Measurements from ENCODE around the gene CDH4. TPM values are rescaled to one million over a fixed set of nuclear protein-coding genes. Genes with fewer than 3 reads are reported as not detected.

CDH4 gene
- total and polyA plus RNA-seq, 2 of the 8 experiments (the other 6 are each of a cell fraction or from before 2014, with no cell fraction given), result 4.3 to 7.9 TPM

DNA sequence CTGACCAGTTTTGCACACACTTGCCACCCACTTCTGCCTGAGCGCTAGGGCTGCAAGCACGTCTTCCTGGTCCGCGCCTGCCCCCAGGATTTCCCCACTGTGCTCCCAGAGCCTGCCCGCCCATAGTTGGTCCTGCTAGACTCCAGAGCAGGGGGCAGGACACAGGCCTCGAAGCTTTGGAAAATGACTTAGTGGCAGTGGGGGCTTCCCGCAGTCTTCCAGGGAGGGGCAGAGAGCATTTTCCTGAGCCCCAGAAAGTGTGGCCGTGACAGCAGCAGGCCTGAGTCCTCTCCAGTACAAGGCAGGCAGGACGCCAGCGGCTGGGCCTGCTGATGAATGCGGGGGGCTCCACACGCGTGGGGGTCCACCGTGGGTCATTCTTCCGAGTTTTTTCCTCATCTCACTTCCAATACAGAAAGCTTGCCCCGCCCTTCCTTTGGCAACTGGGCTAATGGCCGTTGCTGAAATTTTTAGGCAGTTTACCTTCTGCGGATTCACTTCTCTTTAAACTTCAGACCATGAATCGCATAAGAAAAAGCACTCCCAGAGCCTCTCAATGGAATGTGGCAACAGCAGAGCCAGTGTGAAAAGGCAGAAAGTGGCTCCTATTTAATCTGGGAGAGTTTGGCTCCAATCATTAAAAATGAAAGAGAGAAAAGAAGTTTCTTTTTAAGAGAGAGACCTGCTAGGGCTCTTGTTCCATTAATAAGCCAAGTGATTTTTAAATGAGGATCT, 383.8 kb downstream of the CDH4 start:
- H3K79me2 ChIP-seq (ENCODE audit: control insufficient read depth in 1 of 2, insufficient read depth in 2 of 2, low read length in 2 of 2), result no peaks in the 10 kb centered on the region
- no peak overlapping the region for H3K18ac ChIP-seq (ENCODE audit: extremely low read depth, low read length)
- no peak overlapping the region for H2AFZ ChIP-seq (ENCODE audit: low read length)
- no peak overlapping the region for H4K91ac ChIP-seq (replicated peaks; ENCODE audit: insufficient read length, low read length)
- H3K23ac ChIP-seq (ENCODE audit: insufficient read length), result no peak overlapping the region
- DNase-seq (ENCODE audit: low read depth in 1 of 2, low spot score in 2 of 2), result no peak
- H2BK5ac ChIP-seq (ENCODE audit: low read depth, low read length), result no peak overlapping the region
- ChIA-PET POLR2A (ENCODE audit: partially characterized antibody) (no interaction called here), CTCF (ENCODE audit: partially characterized antibody) (interaction anchor here (1.4 to 1.5 kb wide), 2 partner anchors 19 to 27 kb away, joined by 3 read pairs; no protein-coding TSS in a partner anchor)
- H3K23me2 ChIP-seq (ENCODE audit: low read depth, low read length), result peaks cover 10% of the 10 kb centered on the region; the same call in 1 of the 2 replicates
- 75% methylated on average over 19 of the region's 19 CpGs; no CpG with 5 or more reads in 1 of the 2 experiments for WGBS, 2 experiments (ENCODE audit: extremely low coverage in 1 of 2, insufficient coverage in 1 of 2, insufficient read length in 1 of 2, insufficient replicate concordance in 2 of 2, low coverage in 1 of 2, low lambda C conversion rate in 2 of 2, missing lambda C conversion rate in 1 of 2)
- no peak overlapping the region for H2BK20ac ChIP-seq (ENCODE audit: low read length)
- no peak overlapping the region for H3K4me3 ChIP-seq (ENCODE audit: extremely low read depth in 1 of 4, insufficient read depth in 2 of 4, low read depth in 3 of 4, low read length in 4 of 4)
- no peak overlapping the region for H3K9ac ChIP-seq (replicated peaks in 1 of 4; ENCODE audit: extremely low read depth in 1 of 4, low read depth in 3 of 4, low read length in 3 of 4)
- FAIRE-seq, result no peak
- H2BK15ac ChIP-seq (ENCODE audit: low read length), result no peak overlapping the region
- H3K56ac ChIP-seq (replicated peaks; ENCODE audit: insufficient read length, low read depth, low read length), result no peak overlapping the region
- H2BK120ac ChIP-seq (replicated peaks; ENCODE audit: low read depth, low read length), result no peak overlapping the region
- H4K8ac ChIP-seq (ENCODE audit: extremely low read depth, insufficient read depth, low read length), result no peak overlapping the region
- H2AK5ac ChIP-seq (ENCODE audit: low read depth, low read length), result no peak overlapping the region
- peaks cover 0 to 18% (median 10%) of the 10 kb centered on the region in 4 experiments; a peak in 6 of 7 replicates for H3K4me1 ChIP-seq (replicated peaks in 1 of 4; ENCODE audit: control insufficient read depth in 3 of 4, insufficient read depth in 4 of 4, low read length in 3 of 4)
- no peaks in the 10 kb centered on the region for H3K36me3 ChIP-seq (ENCODE audit: control insufficient read depth in 2 of 4, insufficient read depth in 4 of 4, low read length in 3 of 4)
- H3K27ac ChIP-seq (ENCODE audit: low read depth, low read length), result no peak overlapping the region
- H2BK12ac ChIP-seq (ENCODE audit: low read depth, low read length), result no peak overlapping the region
- H3K4me2 ChIP-seq (ENCODE audit: insufficient read depth in 1 of 2, low read depth in 2 of 2, low read length in 2 of 2), result peak overlapping the region in 1 of 2 experiments; percentile 18; a peak in 1 of 4 replicates
- H3K79me1 ChIP-seq (ENCODE audit: low read depth, low read length), result no peaks in the 10 kb centered on the region
- H4K5ac ChIP-seq (ENCODE audit: insufficient read length, low read depth, low read length), result peak overlapping the region; percentile 9
- peaks cover 0 to 6% (median 2%) of the 10 kb centered on the region in 4 experiments; a peak in 3 of 7 replicates for H3K27me3 ChIP-seq (replicated peaks in 1 of 4; ENCODE audit: control insufficient read depth in 3 of 4, extremely low read depth in 1 of 4, insufficient read depth in 3 of 4, low read length in 3 of 4)
- H4K20me1 ChIP-seq (replicated peaks in 1 of 2; ENCODE audit: control insufficient read depth in 1 of 2, insufficient read depth in 2 of 2, low read length in 2 of 2), result peaks cover 1 to 3% of the 10 kb centered on the region in 2 experiments
- no peak overlapping the region for H3K14ac ChIP-seq (ENCODE audit: insufficient read length)
- no peak overlapping the region for H3K4ac ChIP-seq (replicated peaks; ENCODE audit: insufficient read length, low read depth, low read length)
- no peaks in the 10 kb centered on the region for H3K9me3 ChIP-seq (ENCODE audit: insufficient read depth in 2 of 2, low read depth in 1 of 2, low read length in 1 of 2)
- no peak for TF ChIP-seq CREB1 (IDR thresholded peaks at IDR 0.05)
- TF ChIP-seq BRCA1 (IDR thresholded peaks at IDR 0.05; ENCODE audit: low read depth, low read length), result no peak
- TF ChIP-seq JUN (IDR thresholded peaks at IDR 0.05; ENCODE audit: low read depth, low read length), result no peak
- no peak for TF ChIP-seq PHF8 (conservative IDR thresholded peaks at IDR 0.05; ENCODE audit: low read depth, low read length)
- no peak for TF ChIP-seq RFX5 (IDR thresholded peaks at IDR 0.05; ENCODE audit: borderline replicate concordance, low read depth, low read length)
- no peak for TF ChIP-seq POLR2A (IDR thresholded peaks at IDR 0.05; ENCODE audit: control extremely low read depth in 1 of 2, low read depth in 2 of 2, low read length in 2 of 2)
- no peak for TF ChIP-seq ASH2L (IDR thresholded peaks at IDR 0.05; ENCODE audit: low read length)
- no peak for TF ChIP-seq CBX8 (IDR thresholded peaks at IDR 0.05; ENCODE audit: borderline replicate concordance, low read depth, low read length)
- TF ChIP-seq HDAC6 (IDR thresholded peaks at IDR 0.05; ENCODE audit: low read depth, low read length), result no peak
- TF ChIP-seq SP1 (IDR thresholded peaks at IDR 0.05; ENCODE audit: low read depth, low read length), result no peak
- TF ChIP-seq, protein P1, sequence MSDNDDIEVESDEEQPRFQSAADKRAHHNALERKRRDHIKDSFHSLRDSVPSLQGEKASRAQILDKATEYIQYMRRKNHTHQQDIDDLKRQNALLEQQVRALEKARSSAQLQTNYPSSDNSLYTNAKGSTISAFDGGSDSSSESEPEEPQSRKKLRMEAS (IDR thresholded peaks at IDR 0.05), result no peak
- TF ChIP-seq RNF2 (IDR thresholded peaks at IDR 0.05; ENCODE audit: borderline replicate concordance, low read depth, low read length, missing control alignments, poor library complexity, severe bottlenecking), result no peak
- TF ChIP-seq BACH1 (IDR thresholded peaks at IDR 0.05; ENCODE audit: low read length), result no peak
- TF ChIP-seq TEAD4 (IDR thresholded peaks at IDR 0.05; ENCODE audit: low read depth, low read length), result no peak

All from H1 (cell line).